PC-3 (cell line): ENCODE results near the gene DEFB119. TPM values are rescaled to one million over a fixed set of nuclear protein-coding genes. Genes with fewer than 3 reads are reported as not detected.

Experiments
- ATAC-seq: fragments of 200-7000 bp; cut with Tn5 transposase; 2 replicates; pipeline ENCODE4 v1.9.1; 2020; ENCODE audit warnings: mild to moderate bottlenecking, moderate library complexity
- BruUV-seq: library from RNA; stranded (reverse); fragments of 400-500 nt; replicated peaks from 2 replicates; lab custom pipeline; 2021; lab: Mats Ljungman, UMichigan
- CTCF ChIA-PET: fragments of 300-600 bp; sonication (Branson Sonifier 250); formaldehyde crosslinking; loops from one replicate; lab custom pipeline; 2022; ENCODE audit warnings: antibody characterized with exemption; lab: Charles Lee
- POLR2A ChIA-PET: fragments of 300-600 bp; sonication (Branson Sonifier 250); formaldehyde crosslinking; loops from one replicate; lab custom pipeline; 2022; ENCODE audit warnings: antibody characterized with exemption; ENCODE audit not compliant: unreplicated experiment; lab: Charles Lee
- DNase-seq: peaks from one replicate; pipeline ENCODE4 v3.0.0-alpha.2; 2015
- H2AFZ ChIP-seq: fragments of 300-600 bp; sonication (generic); 2 replicates; pipeline ENCODE4 v1.6.0; 2016; ENCODE audit warnings: antibody characterized with exemption, low read length
- H3F3A ChIP-seq: fragments of 300-600 bp; sonication (generic); one replicate; pipeline ENCODE4 v1.6.0; 2017; ENCODE audit warnings: antibody characterized with exemption, low read length, control low read depth, mild to moderate bottlenecking; ENCODE audit not compliant: unreplicated experiment
- H3K27ac ChIP-seq: fragments of 300-600 bp; sonication (generic); 2 replicates; pipeline ENCODE4 v1.5.1; 2016; ENCODE audit warnings: mild to moderate bottlenecking, low read length
- H3K27me3 ChIP-seq: fragments of 300-600 bp; sonication (generic); 2 replicates; pipeline ENCODE4 v1.6.1; 2016; ENCODE audit warnings: low read length, mixed read lengths
- H3K36me3 ChIP-seq: fragments of 300-600 bp; sonication (generic); 2 replicates; pipeline ENCODE4 v1.6.1; 2016; ENCODE audit warnings: low read depth, mixed run types, low read length, mixed read lengths
- H3K4me1 ChIP-seq: fragments of 300-600 bp; sonication (generic); 2 replicates; pipeline ENCODE4 v1.5.1; 2016; ENCODE audit warnings: low read length; ENCODE audit not compliant: insufficient read depth
- H3K4me2 ChIP-seq: fragments of 300-600 bp; sonication (generic); 2 replicates; pipeline ENCODE4 v1.6.0; 2016; ENCODE audit warnings: low read length
- H3K4me3 ChIP-seq: fragments of 300-600 bp; sonication (generic); 2 replicates; pipeline ENCODE4 v1.5.1; 2016; ENCODE audit warnings: mild to moderate bottlenecking, low read length, mixed read lengths
- H3K79me2 ChIP-seq: fragments of 300-600 bp; sonication (generic); 2 replicates; pipeline ENCODE4 v1.6.1; 2017; ENCODE audit warnings: low read length, mixed read lengths
- H3K9ac ChIP-seq: fragments of 300-600 bp; sonication (generic); 2 replicates; pipeline ENCODE4 v1.6.0; 2016; ENCODE audit warnings: mild to moderate bottlenecking, low read length
- H3K9me2 ChIP-seq: fragments of 300-600 bp; sonication (generic); replicated peaks from 2 replicates; pipeline ENCODE4 v1.6.1; 2016; ENCODE audit warnings: mixed run types, low read length, mixed read lengths
- H3K9me3 ChIP-seq: fragments of 300-600 bp; sonication (generic); 2 replicates; pipeline ENCODE4 v1.6.1; 2016; ENCODE audit warnings: low read length, mixed read lengths
- H4K20me1 ChIP-seq: fragments of 300-600 bp; sonication (generic); 2 replicates; pipeline ENCODE4 v1.6.1; 2016; ENCODE audit warnings: low read length, mixed read lengths
- EZH2 ChIP-seq: fragments of 300-600 bp; sonication (generic); IDR thresholded peaks from one replicate; pipeline ENCODE4 v1.6.1; 2017; ENCODE audit warnings: antibody characterized with exemption, mild to moderate bottlenecking, low read length; ENCODE audit not compliant: unreplicated experiment
- EZH2phosphoT487 ChIP-seq: fragments of 300-600 bp; sonication (generic); IDR thresholded peaks from 2 replicates; pipeline ENCODE4 v1.6.1; 2018; ENCODE audit warnings: mild to moderate bottlenecking, antibody characterized with exemption, low read length, borderline replicate concordance
- intact Hi-C: fragments of 100-400 bp; cut with micrococcal nuclease; formaldehyde crosslinking; loops from 2 replicates; pipeline ENCODE4 v1.9.0; 2023
- total RNA-seq: library from RNA; depleted of rRNA; stranded (reverse); fragments of >200 nt; gene quantifications from 2 replicates; pipeline ENCODE4 v1.2.3, GENCODE V29; 2014
- TF ChIP-seq, protein P1 (sequence below): fragments of 300-600 bp; sonication (generic); conservative IDR thresholded peaks from 2 replicates; pipeline ENCODE4 v1.5.1; 2017; ENCODE audit warnings: antibody characterized with exemption, low read depth, mild to moderate bottlenecking, low read length

DEFB119 gene
- total RNA-seq, 1 experiment from 2014 or later = not detected

DNA sequence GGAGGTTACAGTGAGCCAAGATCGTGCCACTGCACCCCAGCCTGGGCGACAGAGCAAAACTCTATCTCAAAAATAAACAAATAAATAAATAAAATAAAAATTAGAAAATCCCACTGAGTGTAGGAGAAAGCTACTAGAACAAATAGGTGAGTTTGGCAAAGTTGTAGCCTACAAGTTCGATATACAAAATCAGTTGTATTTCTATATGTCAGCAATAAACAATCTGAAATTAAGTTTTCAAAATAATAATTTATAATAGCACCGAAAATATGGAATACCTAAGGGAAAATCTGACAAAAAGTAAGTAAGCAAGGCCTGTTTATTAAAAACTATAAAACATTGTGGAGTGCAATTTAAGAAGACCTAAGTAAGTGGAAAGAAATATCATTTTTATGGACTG lies 27.1 kb downstream of the DEFB119 start:
- CTCF ChIA-PET = no interaction called here
- BruUV-seq = no TSS peak
- no peaks in the 10 kb centered on the region for H3K79me2 ChIP-seq

DNA sequence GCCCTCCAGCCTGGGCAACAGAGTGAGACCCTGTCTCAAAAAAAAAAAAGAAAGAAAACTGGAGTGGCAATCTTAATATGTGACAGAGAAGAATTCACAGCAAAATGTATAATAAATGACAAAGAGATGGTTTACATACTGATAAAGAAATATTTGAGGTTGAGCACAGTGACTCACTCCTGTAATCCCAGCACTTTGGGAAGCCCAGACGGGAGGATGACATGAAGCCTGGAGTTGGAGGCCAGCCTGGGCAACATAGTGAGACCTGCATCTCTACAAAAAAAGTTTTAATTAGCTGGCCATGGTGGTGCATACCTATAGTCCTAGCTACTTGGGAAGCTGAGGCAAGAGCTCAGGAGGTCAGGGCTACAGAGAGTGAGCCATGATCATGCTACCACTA lies 34.4 kb downstream of the DEFB119 start:
- Histone ChIP-seq H4K20me1 (no peaks in the 10 kb centered on the region), H3F3A (no peaks in the 10 kb centered on the region), H3K4me2 (no peak overlapping the region), H3K4me1 (no peaks in the 10 kb centered on the region), H2AFZ (no peak overlapping the region), H3K27ac (no peak overlapping the region), H3K9ac (no peak overlapping the region), H3K4me3 (no peak overlapping the region), H3K9me2 (no peaks in the 10 kb centered on the region), H3K9me3 (no peaks in the 10 kb centered on the region), H3K79me2 (no peaks in the 10 kb centered on the region), H3K36me3 (no peaks in the 10 kb centered on the region), H3K27me3 (peaks cover 24% of the 10 kb centered on the region)
- intact Hi-C loops = no loop called here
- no peak for ATAC-seq
- no peak for TF ChIP-seq EZH2phosphoT487
- TF ChIP-seq, protein P1, sequence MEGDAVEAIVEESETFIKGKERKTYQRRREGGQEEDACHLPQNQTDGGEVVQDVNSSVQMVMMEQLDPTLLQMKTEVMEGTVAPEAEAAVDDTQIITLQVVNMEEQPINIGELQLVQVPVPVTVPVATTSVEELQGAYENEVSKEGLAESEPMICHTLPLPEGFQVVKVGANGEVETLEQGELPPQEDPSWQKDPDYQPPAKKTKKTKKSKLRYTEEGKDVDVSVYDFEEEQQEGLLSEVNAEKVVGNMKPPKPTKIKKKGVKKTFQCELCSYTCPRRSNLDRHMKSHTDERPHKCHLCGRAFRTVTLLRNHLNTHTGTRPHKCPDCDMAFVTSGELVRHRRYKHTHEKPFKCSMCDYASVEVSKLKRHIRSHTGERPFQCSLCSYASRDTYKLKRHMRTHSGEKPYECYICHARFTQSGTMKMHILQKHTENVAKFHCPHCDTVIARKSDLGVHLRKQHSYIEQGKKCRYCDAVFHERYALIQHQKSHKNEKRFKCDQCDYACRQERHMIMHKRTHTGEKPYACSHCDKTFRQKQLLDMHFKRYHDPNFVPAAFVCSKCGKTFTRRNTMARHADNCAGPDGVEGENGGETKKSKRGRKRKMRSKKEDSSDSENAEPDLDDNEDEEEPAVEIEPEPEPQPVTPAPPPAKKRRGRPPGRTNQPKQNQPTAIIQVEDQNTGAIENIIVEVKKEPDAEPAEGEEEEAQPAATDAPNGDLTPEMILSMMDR = no peak
- no peak for TF ChIP-seq EZH2
- DNase-seq = peak; percentile 3
- ChIA-PET POLR2A (no interaction called here), CTCF (no interaction called here)
- no TSS peak for BruUV-seq

More for the DNA sequence above, 27.1 kb downstream of the DEFB119 start:
- no peak overlapping the region for H3K27ac ChIP-seq
- ATAC-seq (no peak), DNase-seq (no peak)
- H3K4me1 ChIP-seq = no peaks in the 10 kb centered on the region
- TF ChIP-seq, protein P1 = no peak
- TF ChIP-seq EZH2 (no peak), EZH2phosphoT487 (no peak)
- no peak overlapping the region for H3K9ac ChIP-seq
- no peak overlapping the region for H3K4me3 ChIP-seq
- POLR2A ChIA-PET = no interaction called here
- H2AFZ ChIP-seq = no peak overlapping the region
- no peaks in the 10 kb centered on the region for H3K36me3 ChIP-seq
- H3K9me2 ChIP-seq = no peaks in the 10 kb centered on the region
- H3K9me3 ChIP-seq = no peaks in the 10 kb centered on the region
- no peaks in the 10 kb centered on the region for H3F3A ChIP-seq
- peaks cover 55% of the 10 kb centered on the region for H3K27me3 ChIP-seq
- no peak overlapping the region for H3K4me2 ChIP-seq
- intact Hi-C loops = no loop called here
- H4K20me1 ChIP-seq = no peaks in the 10 kb centered on the region

- intact Hi-C loops = no loop called here
- no peaks in the 10 kb centered on the region for H3K79me2 ChIP-seq
- H3K4me2 ChIP-seq = no peak overlapping the region
- H3K9me3 ChIP-seq = no peaks in the 10 kb centered on the region
- ChIA-PET CTCF (no interaction called here), POLR2A (no interaction called here)
- H3K9ac ChIP-seq = no peak overlapping the region
- H3K36me3 ChIP-seq = no peaks in the 10 kb centered on the region
- H4K20me1 ChIP-seq = no peaks in the 10 kb centered on the region
- H3K9me2 ChIP-seq = no peaks in the 10 kb centered on the region
- peaks cover 44% of the 10 kb centered on the region for H3K27me3 ChIP-seq
- H3K27ac ChIP-seq = no peak overlapping the region
- DNase-seq = no peak
- TF ChIP-seq EZH2phosphoT487 = no peak
- TF ChIP-seq, protein P1 = no peak
- TF ChIP-seq EZH2 = no peak
- no peak for ATAC-seq
- no peaks in the 10 kb centered on the region for H3K4me1 ChIP-seq
- no peak overlapping the region for H3K4me3 ChIP-seq
- no TSS peak for BruUV-seq
- no peak overlapping the region for H2AFZ ChIP-seq
- no peaks in the 10 kb centered on the region for H3F3A ChIP-seq
These were observed 48.9 kb downstream of the DEFB119 start for GRCh38 chr20:31341470-31341869.
